Progenitor cell of endocrine pancreas (in vitro differentiated cells): ENCODE measurements around the gene CSE1L. TPM values are rescaled to one million over a fixed set of nuclear protein-coding genes. Genes with fewer than 3 reads are reported as not detected.
A peak's percentile ranks its signal among the peaks of the same experiment; 100 is the strongest.

ENCODE experiments used
- DNase-seq: peaks from one replicate; pipeline ENCODE4 v3.0.0; 2021; ENCODE audit warnings: low spot score; ENCODE audit not compliant: unreplicated experiment
- H3K27ac Mint-ChIP-seq: 2 replicates; pipeline ENCODE4 v1.8.0; 2021; ENCODE audit warnings: mild to moderate bottlenecking, moderate library complexity, mixed read lengths
- H3K27me3 Mint-ChIP-seq: 2 replicates; pipeline ENCODE4 v1.8.0; 2021; ENCODE audit warnings: mixed read lengths
- H3K36me3 Mint-ChIP-seq: 2 replicates; pipeline ENCODE4 v1.8.0; 2022; ENCODE audit warnings: mixed read lengths; ENCODE audit not compliant: insufficient read depth
- H3K4me1 Mint-ChIP-seq: 2 replicates; pipeline ENCODE4 v1.8.0; 2021; ENCODE audit warnings: low read depth, mixed read lengths
- H3K4me3 Mint-ChIP-seq: 2 replicates; pipeline ENCODE4 v1.8.0; 2021; ENCODE audit warnings: low read depth, mild to moderate bottlenecking, moderate library complexity, mixed read lengths
- H3K9me3 Mint-ChIP-seq: 2 replicates; pipeline ENCODE4 v1.8.0; 2021; ENCODE audit warnings: low read depth, mixed read lengths
- total RNA-seq: library from RNA; stranded (reverse); gene quantifications from 2 replicates; pipeline ENCODE4 v1.2.1, GENCODE V29; 2021
- TF ChIP-seq, protein P1 (sequence below): fragments of 200-600 bp; sonication (generic); IDR thresholded peaks from one replicate; pipeline ENCODE4 v1.5.0; 2021; ENCODE audit warnings: antibody characterized with exemption, mild to moderate bottlenecking; ENCODE audit not compliant: unreplicated experiment

CSE1L gene
- total RNA-seq, 1 donor from 2014 or later, result 99.9 TPM

DNA sequence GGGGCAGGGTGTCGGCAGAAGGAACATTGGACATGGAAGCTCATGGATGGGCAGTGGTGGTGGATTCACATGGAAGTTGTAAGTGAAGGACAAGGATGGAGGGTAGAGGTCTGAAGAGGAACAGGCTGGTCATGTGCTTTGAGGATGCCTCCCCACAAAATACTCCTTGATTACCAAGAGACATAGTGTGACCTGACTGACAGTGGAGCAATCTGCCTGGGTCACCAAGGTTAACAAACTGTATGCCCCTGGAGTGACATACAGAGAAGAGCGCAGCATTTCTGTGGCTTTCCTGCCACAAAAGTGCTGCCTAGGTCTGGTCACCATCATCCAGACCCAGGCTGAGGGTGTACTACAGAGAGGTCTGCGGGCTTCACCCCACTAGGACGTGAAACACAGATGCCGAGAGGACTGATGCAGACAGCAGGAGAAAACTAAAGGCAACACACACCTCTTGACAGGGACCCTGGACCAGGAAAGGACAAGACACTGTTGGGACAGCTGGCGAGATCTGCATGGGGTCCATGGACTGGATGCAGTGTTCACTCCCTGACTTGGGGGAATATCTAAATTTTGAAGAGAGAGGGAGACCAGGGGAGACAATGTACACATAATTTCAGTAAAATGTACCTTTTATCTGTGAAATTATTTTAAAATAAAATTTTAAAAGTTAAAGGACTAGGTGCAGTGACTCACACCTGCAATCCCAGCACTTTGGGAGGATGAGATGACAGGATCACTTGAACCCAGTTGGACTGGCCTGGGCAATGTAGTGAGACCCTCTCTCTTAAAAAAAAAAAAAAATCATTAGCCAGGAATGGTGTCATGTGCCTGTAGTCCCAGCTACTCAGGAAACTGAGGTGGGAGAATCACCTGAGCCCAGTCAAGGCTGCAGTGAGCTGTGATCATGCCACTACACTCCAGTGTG, 64.9 kb downstream of the CSE1L start:
- no peak for DNase-seq
- no peak overlapping the region for H3K4me3 Mint-ChIP-seq
- H3K4me1 Mint-ChIP-seq, result no peaks in the 10 kb centered on the region
- H3K27ac Mint-ChIP-seq, result peak overlapping the region; percentile 62
- H3K27me3 Mint-ChIP-seq, result no peaks in the 10 kb centered on the region
- no peaks in the 10 kb centered on the region for H3K9me3 Mint-ChIP-seq
- TF ChIP-seq, protein P1, sequence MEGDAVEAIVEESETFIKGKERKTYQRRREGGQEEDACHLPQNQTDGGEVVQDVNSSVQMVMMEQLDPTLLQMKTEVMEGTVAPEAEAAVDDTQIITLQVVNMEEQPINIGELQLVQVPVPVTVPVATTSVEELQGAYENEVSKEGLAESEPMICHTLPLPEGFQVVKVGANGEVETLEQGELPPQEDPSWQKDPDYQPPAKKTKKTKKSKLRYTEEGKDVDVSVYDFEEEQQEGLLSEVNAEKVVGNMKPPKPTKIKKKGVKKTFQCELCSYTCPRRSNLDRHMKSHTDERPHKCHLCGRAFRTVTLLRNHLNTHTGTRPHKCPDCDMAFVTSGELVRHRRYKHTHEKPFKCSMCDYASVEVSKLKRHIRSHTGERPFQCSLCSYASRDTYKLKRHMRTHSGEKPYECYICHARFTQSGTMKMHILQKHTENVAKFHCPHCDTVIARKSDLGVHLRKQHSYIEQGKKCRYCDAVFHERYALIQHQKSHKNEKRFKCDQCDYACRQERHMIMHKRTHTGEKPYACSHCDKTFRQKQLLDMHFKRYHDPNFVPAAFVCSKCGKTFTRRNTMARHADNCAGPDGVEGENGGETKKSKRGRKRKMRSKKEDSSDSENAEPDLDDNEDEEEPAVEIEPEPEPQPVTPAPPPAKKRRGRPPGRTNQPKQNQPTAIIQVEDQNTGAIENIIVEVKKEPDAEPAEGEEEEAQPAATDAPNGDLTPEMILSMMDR, result no peak
- peaks cover 33% of the 10 kb centered on the region for H3K36me3 Mint-ChIP-seq

DNA sequence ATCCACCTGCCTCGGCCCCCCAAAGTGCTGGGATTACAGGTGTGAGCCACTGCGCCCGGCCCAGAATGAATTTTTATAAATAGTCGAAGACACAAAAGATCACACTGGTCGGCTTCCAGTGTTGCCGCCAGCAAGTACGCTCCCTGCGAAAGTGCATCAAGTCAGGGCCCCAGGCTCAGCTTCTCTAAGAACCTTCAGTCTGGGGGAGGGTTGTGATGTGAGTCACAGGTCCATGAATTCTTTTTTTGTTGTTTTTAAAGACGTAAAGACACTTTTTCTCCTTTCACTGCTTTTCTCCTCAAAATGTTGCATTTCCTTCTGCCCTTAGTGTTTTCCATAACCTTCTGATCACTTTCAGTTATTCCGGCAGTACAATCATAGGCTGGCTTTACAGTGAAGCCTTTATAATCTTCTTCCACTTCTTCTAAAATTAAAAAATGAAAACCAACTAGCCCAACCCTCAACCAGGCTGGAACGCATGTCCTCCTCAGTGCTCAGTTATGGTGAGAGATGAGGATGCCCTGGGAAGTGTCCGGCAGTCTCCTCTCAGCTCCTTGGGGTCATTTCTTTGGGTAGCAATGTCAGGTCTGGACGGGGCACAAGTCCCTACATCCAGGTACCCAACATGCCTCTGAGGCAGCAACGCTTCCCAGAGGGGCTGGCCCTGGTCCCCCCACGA, 66.6 kb downstream of the CSE1L start:
- Mint-ChIP-seq H3K27ac (no peak overlapping the region), H3K36me3 (peaks cover 42% of the 10 kb centered on the region), H3K4me1 (no peaks in the 10 kb centered on the region), H3K4me3 (no peak overlapping the region), H3K9me3 (no peaks in the 10 kb centered on the region), H3K27me3 (no peaks in the 10 kb centered on the region)
- no peak for DNase-seq
- TF ChIP-seq, protein P1, result no peak

DNA sequence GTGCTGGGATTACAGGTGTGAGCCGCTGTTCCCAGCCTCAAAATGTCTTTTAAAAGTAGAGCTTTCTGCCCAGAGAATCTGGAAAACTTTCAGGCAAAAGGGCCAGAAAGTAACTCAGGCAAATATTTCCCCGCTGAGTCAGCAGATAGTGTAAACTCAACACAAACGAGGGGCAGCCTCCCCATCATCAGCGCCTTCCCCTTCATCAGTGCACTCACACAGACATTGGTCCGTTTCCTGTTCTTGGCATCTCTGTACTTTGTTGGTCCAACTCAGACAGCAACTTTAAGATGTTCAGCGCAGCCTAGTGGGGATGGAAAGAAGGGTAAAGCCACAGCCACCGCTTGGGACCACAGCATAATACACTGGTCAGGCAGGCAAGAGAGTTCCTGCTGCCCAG, 69.5 kb downstream of the CSE1L start:
- Mint-ChIP-seq H3K4me3 (no peak overlapping the region), H3K36me3 (peaks cover 45% of the 10 kb centered on the region), H3K4me1 (peaks cover 2% of the 10 kb centered on the region), H3K9me3 (no peaks in the 10 kb centered on the region), H3K27me3 (no peaks in the 10 kb centered on the region), H3K27ac (no peak overlapping the region)
- TF ChIP-seq, protein P1, result no peak
- DNase-seq, result no peak

DNA sequence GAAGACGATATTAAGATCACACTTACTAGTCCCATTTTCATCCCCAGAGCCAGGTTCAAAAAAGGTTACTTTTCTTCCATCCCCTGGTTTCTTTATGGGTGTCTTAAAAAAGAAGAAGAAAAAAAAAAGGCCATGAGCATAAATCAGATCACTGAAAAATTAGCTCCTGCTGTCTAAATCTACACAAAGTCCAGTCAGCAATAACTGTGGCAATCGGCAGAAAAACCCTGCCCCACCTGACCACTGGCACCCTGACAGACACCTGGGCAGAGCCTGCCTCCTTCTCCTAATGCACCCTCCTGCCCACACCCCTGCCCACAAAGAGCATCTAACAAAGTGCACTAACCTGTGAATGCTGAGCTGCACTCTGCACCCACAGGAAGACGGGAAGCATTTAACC, 72.2 kb downstream of the CSE1L start:
- DNase-seq, result no peak
- Mint-ChIP-seq H3K4me1 (peaks cover 8% of the 10 kb centered on the region), H3K27ac (peak overlapping the region; percentile 76), H3K9me3 (no peaks in the 10 kb centered on the region), H3K4me3 (no peak overlapping the region), H3K36me3 (peaks cover 43% of the 10 kb centered on the region), H3K27me3 (no peaks in the 10 kb centered on the region)
- TF ChIP-seq, protein P1, result no peak

DNA sequence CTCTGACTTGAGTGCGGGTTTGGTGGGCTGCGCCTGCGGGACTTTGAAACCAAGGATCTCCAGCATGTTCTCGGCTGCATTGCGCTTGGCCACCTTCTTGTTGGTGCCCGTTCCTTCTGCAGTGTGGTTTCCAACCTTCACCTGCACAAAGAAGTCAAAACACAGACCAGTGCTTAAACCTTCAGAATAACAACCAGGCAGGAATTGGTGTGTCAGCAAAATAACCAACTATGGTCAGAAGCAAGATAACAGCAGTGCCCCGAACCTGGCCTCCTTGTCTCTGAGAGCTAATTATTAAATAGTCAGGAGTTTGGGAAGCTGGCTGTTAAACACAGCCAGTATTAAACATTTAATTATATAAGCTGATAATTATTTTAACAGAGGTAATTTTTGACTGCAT, 73.9 kb downstream of the CSE1L start:
- H3K27ac Mint-ChIP-seq, result peak overlapping the region; percentile 86
- no peaks in the 10 kb centered on the region for H3K27me3 Mint-ChIP-seq
- TF ChIP-seq, protein P1, result no peak
- no peak overlapping the region for H3K4me3 Mint-ChIP-seq
- peaks cover 50% of the 10 kb centered on the region for H3K36me3 Mint-ChIP-seq
- H3K9me3 Mint-ChIP-seq, result no peaks in the 10 kb centered on the region
- DNase-seq, result no peak
- H3K4me1 Mint-ChIP-seq, result peaks cover 8% of the 10 kb centered on the region
